Mucosa of stomach (tissue), 1 donor: ENCODE data around the gene PSMA7.

Experiments used
- H3K27me3 ChIP-seq: one replicate; pipeline ENCODE4 v1.7.0; 2013; ENCODE audit warnings: mild to moderate bottlenecking, low read length; ENCODE audit not compliant: control insufficient read depth, insufficient read depth
- H3K36me3 ChIP-seq: one replicate; pipeline ENCODE4 v1.7.0; 2013; ENCODE audit warnings: low read length; ENCODE audit not compliant: control insufficient read depth, insufficient read depth
- H3K4me1 ChIP-seq: one replicate; pipeline ENCODE4 v1.7.0; 2013; ENCODE audit warnings: mild to moderate bottlenecking, low read length; ENCODE audit not compliant: control insufficient read depth, insufficient read depth
- H3K4me3 ChIP-seq: one replicate; pipeline ENCODE4 v1.7.0; 2013; ENCODE audit warnings: low read length
- H3K9ac ChIP-seq: one replicate; pipeline ENCODE4 v1.7.0; 2013; ENCODE audit warnings: mild to moderate bottlenecking, low read length, moderate library complexity
- H3K9me3 ChIP-seq: one replicate; pipeline ENCODE4 v1.7.0; 2013; ENCODE audit warnings: mild to moderate bottlenecking, low read length, moderate library complexity; ENCODE audit not compliant: control insufficient read depth
- donor health status: Pancreatic carcinoma.

The PSMA7 gene

DNA sequence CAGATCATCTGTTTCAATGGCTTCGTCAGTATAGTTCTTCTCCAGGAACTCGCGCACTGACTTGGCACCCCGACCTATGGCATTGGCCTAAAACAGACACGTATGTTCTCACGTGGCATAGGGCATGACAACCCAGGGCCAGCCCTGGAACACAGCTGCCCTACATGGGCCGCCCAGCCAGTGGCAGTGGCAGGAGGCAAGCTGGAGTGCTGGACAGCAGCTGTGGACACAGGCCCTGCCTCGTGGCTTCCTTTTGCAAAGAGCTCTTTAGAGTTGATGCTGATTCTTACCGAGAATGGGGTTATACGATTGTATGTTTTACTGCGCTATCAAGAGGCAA, 5.0 kb downstream of the PSMA7 start:
- Histone ChIP-seq H3K9me3 (no peaks in the 10 kb centered on the region), H3K9ac (no peak overlapping the region), H3K27me3 (no peaks in the 10 kb centered on the region), H3K4me3 (no peak overlapping the region), H3K36me3 (peaks cover 9% of the 10 kb centered on the region), H3K4me1 (peaks cover 12% of the 10 kb centered on the region)

DNA sequence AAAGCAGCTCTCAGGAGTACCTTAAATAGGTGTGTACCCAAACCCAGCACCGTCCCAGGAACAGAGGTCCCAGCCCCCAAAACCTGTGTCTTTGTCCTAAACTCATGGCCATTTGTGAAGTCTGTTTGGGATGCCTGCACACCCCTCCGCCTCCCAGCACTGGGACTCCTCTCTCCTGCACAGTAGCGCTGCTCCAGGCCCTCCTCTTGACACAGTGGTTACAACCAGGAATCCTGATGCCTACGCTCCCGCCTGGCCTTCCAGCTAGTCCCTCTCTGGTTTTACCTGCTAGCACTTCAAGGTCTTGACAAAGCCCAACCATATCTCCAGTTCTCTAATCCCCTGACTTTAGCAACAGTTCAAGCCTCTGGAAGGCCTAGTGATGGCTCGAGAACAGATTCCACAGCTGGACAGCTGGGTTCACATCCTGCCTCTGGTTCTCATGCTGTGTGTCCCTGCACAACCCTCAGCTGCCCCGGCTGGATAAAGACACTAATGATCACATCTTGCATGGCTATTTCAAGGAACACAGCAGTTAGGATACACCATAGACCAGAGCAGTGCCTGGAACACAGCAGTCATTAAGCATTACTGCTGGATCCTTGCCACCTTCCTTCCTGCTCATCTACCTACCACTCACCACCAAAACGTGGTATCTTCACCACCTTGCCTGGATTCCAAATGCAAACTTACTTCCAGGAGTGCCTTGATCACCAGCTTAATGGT, 5.6 kb downstream of the PSMA7 start:
- Histone ChIP-seq H3K36me3 (peaks cover 9% of the 10 kb centered on the region), H3K27me3 (no peaks in the 10 kb centered on the region), H3K9ac (no peak overlapping the region), H3K4me3 (no peak overlapping the region), H3K4me1 (peaks cover 12% of the 10 kb centered on the region), H3K9me3 (no peaks in the 10 kb centered on the region)

- Histone ChIP-seq H3K4me1 (peaks cover 11% of the 10 kb centered on the region), H3K4me3 (no peak overlapping the region), H3K36me3 (peaks cover 15% of the 10 kb centered on the region), H3K9me3 (no peaks in the 10 kb centered on the region), H3K9ac (no peak overlapping the region), H3K27me3 (no peaks in the 10 kb centered on the region)
Measured at GRCh38 chr20:62137092-62137384, 6.2 kb downstream of the PSMA7 start.

DNA sequence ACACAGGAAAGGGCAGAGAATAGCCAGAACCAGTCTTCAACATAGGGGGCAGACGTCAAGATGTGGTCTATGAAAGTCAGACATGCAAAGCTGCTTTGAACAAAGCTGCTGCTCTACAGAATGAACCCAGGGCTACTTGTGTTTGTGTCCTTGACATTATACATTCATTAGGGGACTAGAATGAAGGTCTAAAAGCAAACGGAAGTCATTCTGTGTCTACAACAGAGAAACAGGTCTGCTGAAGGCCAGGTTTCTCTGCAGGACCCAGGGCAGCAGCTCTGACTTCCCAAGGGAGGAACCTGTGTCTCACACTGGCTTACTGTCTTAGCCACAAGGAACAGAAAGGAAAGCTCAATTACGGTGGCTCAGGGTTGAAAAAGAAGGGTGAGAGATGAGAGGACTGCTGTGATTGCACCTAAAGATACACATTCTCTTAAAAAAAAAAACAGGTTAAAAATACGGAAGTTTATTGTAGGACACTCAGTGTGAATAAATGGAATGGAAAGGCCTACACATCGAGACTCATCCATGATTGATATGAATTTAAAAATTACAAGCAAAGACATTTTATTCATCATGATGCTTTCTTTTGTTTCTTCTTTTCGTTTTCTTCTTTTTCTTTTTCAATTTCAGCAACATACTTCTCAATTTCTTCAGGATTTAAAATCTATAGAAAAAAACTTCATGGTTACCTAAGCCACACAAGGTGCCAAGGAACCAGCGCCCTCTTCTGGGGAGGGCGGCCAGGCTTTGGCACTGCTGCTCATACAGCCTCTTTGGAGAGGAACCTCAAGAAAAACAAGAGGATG, 6.7 kb downstream of the PSMA7 start:
- Histone ChIP-seq H3K9me3 (no peaks in the 10 kb centered on the region), H3K36me3 (peaks cover 21% of the 10 kb centered on the region), H3K27me3 (no peaks in the 10 kb centered on the region), H3K4me1 (peaks cover 5% of the 10 kb centered on the region), H3K4me3 (no peak overlapping the region), H3K9ac (no peak overlapping the region)

- Histone ChIP-seq H3K9me3 (no peaks in the 10 kb centered on the region), H3K9ac (no peak overlapping the region), H3K4me3 (no peak overlapping the region), H3K4me1 (no peaks in the 10 kb centered on the region), H3K36me3 (peaks cover 28% of the 10 kb centered on the region), H3K27me3 (no peaks in the 10 kb centered on the region)
Measured at GRCh38 chr20:62135573-62136266, 7.5 kb downstream of the PSMA7 start.

DNA sequence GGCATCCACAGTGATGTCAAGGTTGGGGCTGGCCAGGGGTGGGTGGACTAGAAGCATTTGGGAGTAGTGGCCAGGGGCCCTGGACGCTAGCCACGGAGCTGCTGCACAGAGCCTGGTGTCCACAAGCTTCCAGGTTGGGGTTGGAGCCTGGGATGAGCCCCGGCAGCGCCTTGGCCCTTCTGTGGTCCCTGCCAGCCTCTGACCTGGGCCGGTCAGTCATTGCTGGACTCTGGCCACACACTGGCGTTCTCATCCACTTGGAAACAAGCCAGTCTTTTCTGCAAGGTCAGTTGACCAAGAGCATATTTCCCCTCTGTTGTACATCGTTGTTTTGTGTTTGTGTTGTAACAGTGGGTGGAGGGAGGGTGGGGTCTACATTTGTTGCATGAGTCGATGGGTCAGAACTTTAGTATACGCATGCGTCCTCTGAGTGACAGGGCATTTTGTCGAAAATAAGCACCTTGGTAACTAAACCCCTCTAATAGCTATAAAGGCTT, 8.4 kb downstream of the PSMA7 start:
- H3K4me1 ChIP-seq, result no peaks in the 10 kb centered on the region
- H3K4me3 ChIP-seq, result no peak overlapping the region
- no peak overlapping the region for H3K9ac ChIP-seq
- H3K36me3 ChIP-seq, result peaks cover 32% of the 10 kb centered on the region
- no peaks in the 10 kb centered on the region for H3K9me3 ChIP-seq
- H3K27me3 ChIP-seq, result no peaks in the 10 kb centered on the region

DNA sequence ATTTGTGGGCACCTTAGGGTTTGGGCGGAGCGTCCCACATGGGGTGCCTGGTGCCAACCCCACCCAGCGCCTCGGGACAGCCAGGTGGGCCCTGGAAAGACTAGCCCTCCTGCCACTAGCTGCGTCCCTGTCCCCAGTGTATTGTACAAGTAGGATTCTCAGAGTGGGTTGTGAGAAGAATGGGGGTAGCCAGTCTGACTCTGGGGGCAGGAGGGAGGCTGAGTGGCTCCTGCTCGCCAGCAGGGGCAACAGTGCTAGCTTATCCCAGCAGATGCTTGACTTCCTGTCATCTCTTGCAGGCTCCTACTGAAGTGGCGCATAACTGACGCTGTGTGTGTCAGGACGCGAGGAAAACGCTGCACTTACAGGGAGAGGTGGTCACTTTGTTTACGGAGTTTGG, 9.3 kb downstream of the PSMA7 start:
- Histone ChIP-seq H3K4me3 (no peak overlapping the region), H3K9me3 (no peaks in the 10 kb centered on the region), H3K27me3 (no peaks in the 10 kb centered on the region), H3K4me1 (no peaks in the 10 kb centered on the region), H3K36me3 (peaks cover 32% of the 10 kb centered on the region), H3K9ac (no peak overlapping the region)

DNA sequence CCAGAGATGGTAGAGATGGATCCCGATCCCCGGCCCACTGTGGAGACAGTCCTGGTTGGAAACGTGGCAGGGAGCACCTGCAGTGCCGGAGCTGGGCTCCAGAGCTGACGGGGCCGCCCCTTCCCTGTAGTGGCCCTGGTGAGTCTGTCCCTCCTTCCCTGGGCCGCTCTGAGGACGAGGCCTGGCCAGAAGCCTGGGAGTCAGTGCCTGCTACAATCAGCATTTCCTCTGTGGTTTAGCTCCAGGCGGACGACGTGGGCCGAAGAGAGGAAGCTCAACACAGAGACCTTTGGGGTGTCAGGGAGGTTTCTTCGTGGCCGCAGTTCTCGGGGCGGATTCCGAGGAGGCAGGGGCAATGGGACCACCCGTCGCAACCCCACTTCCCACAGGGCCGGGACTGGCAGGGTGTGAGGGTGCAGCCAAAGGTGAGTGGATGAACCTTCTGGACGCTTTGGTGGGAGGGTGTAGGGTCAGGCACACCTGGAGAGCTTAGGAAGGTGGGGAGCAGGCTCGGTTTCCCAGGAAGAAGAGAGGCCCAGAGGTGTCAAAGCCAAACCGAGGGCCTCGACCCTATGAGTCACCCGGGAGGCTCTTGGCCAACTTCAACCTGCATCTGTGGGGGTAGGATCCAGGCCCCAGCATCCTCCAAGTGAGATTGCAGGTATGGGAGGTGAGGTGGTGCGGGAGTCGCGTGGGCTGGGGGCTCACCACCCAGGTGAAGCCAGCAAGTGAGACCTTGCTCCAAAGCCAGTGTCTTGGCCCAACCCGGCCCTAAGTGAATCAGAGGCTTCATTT, 9.9 kb downstream of the PSMA7 start:
- H3K27me3 ChIP-seq, result no peaks in the 10 kb centered on the region
- no peak overlapping the region for H3K4me3 ChIP-seq
- no peaks in the 10 kb centered on the region for H3K4me1 ChIP-seq
- peaks cover 31% of the 10 kb centered on the region for H3K36me3 ChIP-seq
- H3K9ac ChIP-seq, result no peak overlapping the region
- H3K9me3 ChIP-seq, result no peaks in the 10 kb centered on the region

DNA sequence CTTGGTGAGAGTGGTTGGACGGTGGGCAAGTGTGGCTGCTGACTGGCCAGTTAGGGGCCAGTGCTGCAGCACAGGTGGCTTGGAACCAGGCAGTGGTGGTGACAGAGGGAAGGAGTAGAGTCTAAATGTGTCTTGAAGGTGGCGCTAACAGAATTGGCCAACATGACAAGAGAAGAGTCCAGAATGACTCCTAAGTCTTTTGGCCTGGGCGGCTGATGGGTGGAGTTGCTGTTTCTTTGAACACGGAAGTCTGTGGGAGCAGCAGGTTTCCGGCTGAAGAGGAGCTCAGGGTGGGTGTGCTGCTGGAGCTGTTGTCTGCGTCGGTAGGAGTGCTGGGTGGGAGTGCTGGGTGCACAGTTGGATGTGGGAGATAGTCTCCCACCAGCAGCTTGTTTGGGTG, 10.8 kb downstream of the PSMA7 start:
- Histone ChIP-seq H3K4me3 (no peak overlapping the region), H3K9me3 (no peaks in the 10 kb centered on the region), H3K9ac (no peak overlapping the region), H3K27me3 (no peaks in the 10 kb centered on the region), H3K36me3 (peaks cover 25% of the 10 kb centered on the region), H3K4me1 (no peaks in the 10 kb centered on the region)

DNA sequence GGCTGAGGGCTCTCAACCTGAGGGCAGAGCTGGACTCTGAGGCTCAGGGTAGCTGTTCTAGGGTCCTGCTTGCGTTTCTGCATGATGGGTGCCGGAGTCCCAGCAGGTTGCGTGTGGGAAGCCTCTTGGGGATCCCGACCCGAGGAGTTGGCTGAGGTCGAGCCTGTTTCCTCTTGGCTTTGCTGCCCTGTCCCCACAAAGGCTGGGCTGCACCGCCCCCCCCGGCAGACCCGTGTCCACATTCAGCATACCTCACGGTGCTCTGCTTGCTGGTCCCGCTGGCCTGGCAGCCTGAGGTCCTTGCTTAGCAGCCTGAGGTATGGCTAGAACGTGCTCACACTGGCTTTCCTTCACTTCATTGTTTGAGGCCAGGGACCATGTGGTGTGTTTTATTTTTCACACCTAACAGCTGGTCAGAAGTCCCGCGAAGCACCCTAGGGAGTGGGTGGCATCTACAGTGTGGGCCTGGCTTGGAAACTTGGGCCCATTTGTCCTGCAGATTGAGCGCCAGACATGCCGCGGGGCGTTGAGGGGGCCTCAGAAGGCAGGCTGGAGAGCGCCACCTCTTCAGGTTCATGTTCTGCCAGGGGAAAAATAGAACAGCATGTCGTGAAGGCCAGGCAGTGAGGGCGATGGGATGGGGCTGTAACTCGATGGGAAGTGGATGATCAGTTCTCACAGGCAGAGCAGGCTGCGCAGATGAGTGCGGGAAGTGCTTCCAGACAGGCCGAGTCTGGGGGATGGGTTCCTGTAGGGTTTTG, 11.5 kb downstream of the PSMA7 start:
- H3K9ac ChIP-seq, result no peak overlapping the region
- H3K36me3 ChIP-seq, result peaks cover 30% of the 10 kb centered on the region
- no peak overlapping the region for H3K4me3 ChIP-seq
- H3K9me3 ChIP-seq, result no peaks in the 10 kb centered on the region
- H3K27me3 ChIP-seq, result no peaks in the 10 kb centered on the region
- no peaks in the 10 kb centered on the region for H3K4me1 ChIP-seq

- Histone ChIP-seq H3K4me1 (no peaks in the 10 kb centered on the region), H3K36me3 (peaks cover 30% of the 10 kb centered on the region)
Measured at GRCh38 chr20:62129731-62130531, 13.3 kb downstream of the PSMA7 start.

More at GRCh38 chr20:62129731-62130531, 13.3 kb downstream of the PSMA7 start:
- H3K9me3 ChIP-seq, result no peaks in the 10 kb centered on the region
- H3K4me3 ChIP-seq, result no peak overlapping the region
- no peaks in the 10 kb centered on the region for H3K27me3 ChIP-seq
- no peak overlapping the region for H3K9ac ChIP-seq
